Fibroblast of skin of left quadriceps (primary cell): ENCODE data around the gene MTOR.

Experiments
- DNase-seq, 2 experiments: peaks; one replicate each; pipeline ENCODE4 v3.0.0-alpha.2; 2013; ENCODE audit warnings: low read depth in 2 of 2

MTOR gene

GRCh38 chr1:11151114-11151513 is 111.2 kb downstream of the MTOR start:
- no peak for DNase-seq

GRCh38 chr1:11150326-11150725 is 112.0 kb downstream of the MTOR start:
- DNase-seq = no peak

- DNase-seq = no peak
Measured at GRCh38 chr1:11147197-11147770, 115.1 kb downstream of the MTOR start.

- DNase-seq = no peak
Measured at GRCh38 chr1:11145741-11146140, 116.6 kb downstream of the MTOR start.

- no peak for DNase-seq
Measured at GRCh38 chr1:11144570-11145256, 117.6 kb downstream of the MTOR start.

GRCh38 chr1:11143907-11144306 is 118.4 kb downstream of the MTOR start:
- DNase-seq = no peak

GRCh38 chr1:11143401-11143800 is 119.0 kb downstream of the MTOR start:
- DNase-seq = no peak

- DNase-seq = no peak
Measured at GRCh38 chr1:11142618-11143391, 119.5 kb downstream of the MTOR start.

GRCh38 chr1:11138952-11139351 is 123.4 kb downstream of the MTOR start:
- DNase-seq = peak; percentile 16 to 24

- DNase-seq = no peak
Measured at GRCh38 chr1:11138029-11138428, 124.3 kb downstream of the MTOR start.

- no peak for DNase-seq
Measured at GRCh38 chr1:11134898-11135266, 127.5 kb downstream of the MTOR start.

- no peak for DNase-seq
Measured at GRCh38 chr1:11134251-11134897, 128.0 kb downstream of the MTOR start.

GRCh38 chr1:11132563-11133293 is 129.6 kb downstream of the MTOR start:
- DNase-seq = no peak

GRCh38 chr1:11131816-11132215 is 130.5 kb downstream of the MTOR start:
- DNase-seq = no peak

GRCh38 chr1:11130406-11130805 is 131.9 kb downstream of the MTOR start:
- no peak for DNase-seq

- DNase-seq = no peak
Measured at GRCh38 chr1:11129649-11130390, 132.5 kb downstream of the MTOR start.

- DNase-seq = no peak
Measured at GRCh38 chr1:11126569-11126968, 135.8 kb downstream of the MTOR start.

- DNase-seq = no peak
Measured at GRCh38 chr1:11125931-11126330, 136.4 kb downstream of the MTOR start.

- DNase-seq = no peak
Measured at GRCh38 chr1:11124965-11125364, 137.4 kb downstream of the MTOR start.

GRCh38 chr1:11116318-11116717 is 146.0 kb downstream of the MTOR start:
- no peak for DNase-seq

GRCh38 chr1:11114966-11115365 is 147.4 kb downstream of the MTOR start:
- no peak for DNase-seq
